Stimulated activated CD4-positive, alpha-beta T cell treated with anti-CD3 and anti-CD28 coated beads, Interleukin-2, amount 100 ng/mL, for 24 hours (primary cell): ENCODE results near the gene SLX4IP.

Experiments used
- DNase-seq, 2 donors: peaks; one replicate each; pipeline ENCODE4 v3.0.0-alpha.2; 2020

SLX4IP gene

DNA sequence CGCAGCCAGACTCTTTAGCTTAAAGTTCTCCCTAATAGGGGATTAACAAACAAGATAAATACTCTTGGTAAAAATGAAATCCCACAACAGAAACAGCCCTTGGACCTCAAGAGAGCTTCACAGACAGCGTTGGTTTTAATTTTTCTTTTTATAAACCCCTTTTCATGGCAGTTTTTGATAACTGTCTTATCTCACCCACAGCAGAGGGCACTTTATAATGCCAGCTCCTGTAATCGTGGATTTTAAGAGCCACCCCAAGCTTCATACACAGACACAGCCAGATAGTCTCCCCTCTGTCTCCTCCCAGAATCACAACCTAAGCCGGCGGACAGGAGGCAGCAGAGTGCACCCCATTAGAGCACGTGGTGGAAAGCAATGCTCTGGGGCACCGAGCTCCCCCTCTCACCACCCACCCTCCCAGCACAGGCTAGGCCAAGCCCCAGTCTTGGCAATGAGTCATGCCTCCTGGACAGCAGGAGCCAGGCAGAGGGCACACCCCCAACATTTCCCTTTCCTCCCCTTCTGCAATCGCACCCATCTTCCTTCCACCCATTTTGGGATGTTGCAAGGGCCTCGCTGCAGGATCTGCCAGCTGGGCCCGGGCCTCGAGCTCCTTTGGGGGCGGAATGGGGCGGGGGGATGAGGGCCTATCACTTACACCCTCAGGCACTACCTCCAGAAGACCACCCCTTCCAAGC lies 236.3 kb downstream of the SLX4IP start:
- DNase-seq, result peak; percentile 21 to 27

GRCh38 chr20:10671919-10672623 lies 237.0 kb downstream of the SLX4IP start:
- peak; percentile 13 to 19 for DNase-seq

DNA sequence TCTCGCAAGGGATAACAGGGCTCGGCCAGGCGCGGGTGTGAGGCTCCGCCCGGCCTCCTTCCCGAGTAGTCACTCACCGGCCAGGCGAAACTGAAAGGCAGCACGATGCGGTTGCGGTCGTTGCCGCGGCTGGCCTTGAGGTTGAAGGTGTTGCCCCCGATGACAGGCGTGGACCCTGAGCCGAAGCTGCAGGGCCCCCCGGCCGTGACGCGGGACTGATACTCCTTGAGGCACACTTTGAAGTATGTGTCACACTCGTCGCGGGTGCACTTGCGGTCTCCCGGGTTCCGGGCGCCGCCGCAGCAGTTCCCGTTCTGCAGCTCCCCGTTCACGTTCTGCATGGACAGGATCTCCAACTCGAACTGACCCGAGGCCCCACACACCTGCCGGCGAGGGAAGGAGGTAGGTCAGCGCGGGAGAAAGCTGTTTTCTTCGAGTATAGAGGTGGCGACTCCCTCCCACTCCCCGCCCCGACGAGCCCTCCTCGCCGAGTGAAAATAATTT lies 237.6 kb downstream of the SLX4IP start:
- DNase-seq, result peak; percentile 54 to 60

- DNase-seq, result peak in 1 of 2 donors; percentile 14
Observed at GRCh38 chr20:10673176-10673841, 238.2 kb downstream of the SLX4IP start.

DNA sequence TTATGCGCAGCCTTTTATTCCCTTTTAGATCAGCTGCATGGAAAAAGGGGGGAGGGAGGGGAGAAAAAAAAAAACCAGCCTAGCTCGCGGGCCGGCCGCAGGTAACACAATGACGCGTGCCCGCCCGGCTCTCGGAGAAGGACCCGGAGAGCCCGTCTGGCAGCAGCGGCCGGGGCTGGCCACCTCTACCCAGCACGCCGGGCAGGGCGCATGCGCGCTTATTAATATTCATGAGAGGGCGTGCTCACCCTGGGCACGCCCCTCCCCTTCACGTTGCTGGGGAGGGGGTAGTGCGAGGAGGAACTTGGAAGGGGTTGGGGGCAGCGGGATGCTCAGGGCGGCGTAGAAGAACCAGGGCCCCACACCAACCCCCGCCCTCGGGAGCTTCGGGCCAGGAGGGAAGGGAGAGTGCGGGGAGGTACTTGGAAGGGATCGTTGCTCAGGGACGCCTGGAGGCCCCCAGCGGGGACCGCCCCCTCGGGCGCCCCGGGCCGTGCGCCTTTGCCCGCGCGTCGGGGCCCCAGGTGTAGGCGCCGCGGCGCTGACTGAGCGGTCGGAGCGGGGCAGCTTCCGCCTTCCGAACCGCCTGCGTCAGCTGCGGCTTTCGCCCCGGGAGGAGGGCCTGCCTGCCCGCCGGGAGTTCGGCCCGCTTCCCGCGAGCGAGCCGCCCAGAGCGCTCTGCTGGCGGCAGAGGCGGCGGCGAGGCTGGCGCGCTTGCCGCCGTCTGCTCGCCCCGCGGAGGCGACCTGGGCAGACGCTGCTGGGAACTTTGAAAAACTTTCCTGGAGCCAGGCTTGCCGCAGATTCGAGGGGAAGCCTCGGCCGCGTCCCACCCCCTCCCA lies 239.0 kb downstream of the SLX4IP start, which contains the start of gene JAG1:
Gene JAG1 (minus strand): TSS at position 158 of the 842 bp plus-strand sequence. CDS start 469 bp downstream, outside the sequence.
- peak; percentile 58 to 73 for DNase-seq

GRCh38 chr20:10674684-10675449 lies 239.8 kb downstream of the SLX4IP start:
- DNase-seq, result peak; percentile 35 to 55

DNA sequence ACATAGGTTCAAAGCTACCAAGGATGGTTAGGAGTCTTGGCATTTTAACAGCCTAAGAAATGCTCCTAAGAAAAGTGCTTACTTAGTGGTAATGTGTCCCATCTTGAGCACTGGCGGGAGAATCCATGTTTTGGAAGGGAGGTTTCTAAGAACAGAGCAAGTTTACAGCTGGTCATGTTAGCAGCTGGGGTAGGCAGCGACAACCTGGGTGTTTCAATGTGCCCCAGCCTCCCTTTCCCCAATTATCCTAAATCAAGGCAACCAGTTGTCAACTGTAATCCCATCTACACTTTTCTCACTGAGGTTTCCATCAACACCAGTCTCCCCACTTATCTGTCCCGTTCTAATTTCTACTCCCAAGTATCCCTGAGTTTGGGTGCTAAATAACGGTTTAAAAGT lies 240.3 kb downstream of the SLX4IP start:
- no peak for DNase-seq

- no peak for DNase-seq
Observed at GRCh38 chr20:10676518-10676917, 241.4 kb downstream of the SLX4IP start.
